Tibial artery (tissue), 4 donors: ENCODE results near the gene TRIM44.

Experiments
- DNase-seq, 2 donors: peaks; one replicate each; pipeline ENCODE4 v3.0.0-alpha.2; 2019
- H3K27ac ChIP-seq, 2 donors: fragments of 200-600 bp; sonication (generic) in 1 of 2; 1 replicate in 1 of 2; 2 replicates in 1 of 2; pipeline ENCODE4 v1.5.1; 2018 to 2019; ENCODE audit warnings: mild to moderate bottlenecking in 1 of 2
- H3K27me3 ChIP-seq, 2 donors: fragments of 200-600 bp; sonication (generic) in 1 of 2; one replicate each; pipeline versions ENCODE4 v1.5.1 to v1.6.0; 2016 to 2019
- H3K36me3 ChIP-seq, 3 donors: fragments of 200-600 bp; sonication (generic) in 2 of 3; one replicate each; pipeline ENCODE4 v1.5.1; 2016 to 2019; ENCODE audit warnings: mild to moderate bottlenecking in 2 of 3
- H3K4me1 ChIP-seq, 4 donors: fragments of 200-600 bp; sonication (generic) in 2 of 4; 1 replicate in 3 of 4; 2 replicates in 1 of 4; pipeline ENCODE4 v1.5.1; 2016 to 2019
- H3K4me3 ChIP-seq, 2 donors: fragments of 200-600 bp; sonication (generic) in 1 of 2; 1 replicate in 1 of 2; 2 replicates in 1 of 2; pipeline ENCODE4 v1.5.1; 2018 to 2019; ENCODE audit warnings: mild to moderate bottlenecking in 2 of 2
- H3K9me3 ChIP-seq, 3 donors: fragments of 200-600 bp; sonication (generic) in 1 of 3; one replicate each; pipeline ENCODE4 v1.5.1; 2016 to 2019
- intact Hi-C: fragments of 100-400 bp; cut with DNase I; formaldehyde crosslinking; loops from one replicate; pipeline ENCODE4 v1.15.0; 2023; ENCODE audit warnings: low total_unique reads
- TF ChIP-seq, protein P1 (sequence below), 2 experiments: fragments of 200-600 bp in 1 of 2; fragments of 450-650 bp in 1 of 2; IDR thresholded peaks; one replicate each; pipeline ENCODE4 v1.5.1; 2017 to 2019; ENCODE audit warnings: antibody characterized with exemption in 2 of 2, mild to moderate bottlenecking in 1 of 2, moderate library complexity in 1 of 2

Gene TRIM44

GRCh38 chr11:35798423-35798822 is 135.8 kb downstream of the TRIM44 start:
- Histone ChIP-seq H3K27ac (no peak overlapping the region), H3K36me3 (no peaks in the 10 kb centered on the region), H3K4me1 (peaks cover 0 to 5% (median 0%) of the 10 kb centered on the region in 4 donors), H3K4me3 (no peak overlapping the region), H3K9me3 (no peaks in the 10 kb centered on the region), H3K27me3 (no peaks in the 10 kb centered on the region)
- no peak for DNase-seq
- TF ChIP-seq, protein P1, sequence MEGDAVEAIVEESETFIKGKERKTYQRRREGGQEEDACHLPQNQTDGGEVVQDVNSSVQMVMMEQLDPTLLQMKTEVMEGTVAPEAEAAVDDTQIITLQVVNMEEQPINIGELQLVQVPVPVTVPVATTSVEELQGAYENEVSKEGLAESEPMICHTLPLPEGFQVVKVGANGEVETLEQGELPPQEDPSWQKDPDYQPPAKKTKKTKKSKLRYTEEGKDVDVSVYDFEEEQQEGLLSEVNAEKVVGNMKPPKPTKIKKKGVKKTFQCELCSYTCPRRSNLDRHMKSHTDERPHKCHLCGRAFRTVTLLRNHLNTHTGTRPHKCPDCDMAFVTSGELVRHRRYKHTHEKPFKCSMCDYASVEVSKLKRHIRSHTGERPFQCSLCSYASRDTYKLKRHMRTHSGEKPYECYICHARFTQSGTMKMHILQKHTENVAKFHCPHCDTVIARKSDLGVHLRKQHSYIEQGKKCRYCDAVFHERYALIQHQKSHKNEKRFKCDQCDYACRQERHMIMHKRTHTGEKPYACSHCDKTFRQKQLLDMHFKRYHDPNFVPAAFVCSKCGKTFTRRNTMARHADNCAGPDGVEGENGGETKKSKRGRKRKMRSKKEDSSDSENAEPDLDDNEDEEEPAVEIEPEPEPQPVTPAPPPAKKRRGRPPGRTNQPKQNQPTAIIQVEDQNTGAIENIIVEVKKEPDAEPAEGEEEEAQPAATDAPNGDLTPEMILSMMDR (IDR thresholded peaks at IDR 0.05): no peak
- intact Hi-C loops: no loop called here

DNA sequence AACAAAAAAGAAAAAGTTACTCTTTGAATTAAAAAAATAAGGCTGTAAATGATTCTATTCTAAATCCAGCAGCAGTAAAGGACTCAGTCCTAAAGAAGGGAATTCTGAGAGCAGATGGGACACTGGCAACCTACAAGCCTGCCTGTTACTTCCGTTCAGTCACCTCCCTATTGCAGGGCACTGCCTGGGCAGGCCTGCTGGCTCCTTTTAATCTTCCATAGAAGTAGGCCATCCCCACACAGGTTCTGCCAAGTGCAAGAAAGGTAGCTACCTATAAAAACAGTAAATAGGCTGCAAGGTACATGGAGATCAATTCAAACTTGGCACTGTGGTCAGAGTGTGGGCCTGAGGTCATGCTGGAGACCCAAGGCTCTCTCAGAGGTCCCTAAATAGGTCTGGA is 136.4 kb downstream of the TRIM44 start:
- Histone ChIP-seq H3K36me3 (no peaks in the 10 kb centered on the region), H3K4me3 (no peak overlapping the region), H3K27me3 (no peaks in the 10 kb centered on the region), H3K27ac (no peak overlapping the region), H3K4me1 (peaks cover 0 to 5% (median 0%) of the 10 kb centered on the region in 4 donors), H3K9me3 (no peaks in the 10 kb centered on the region)
- TF ChIP-seq, protein P1 (IDR thresholded peaks at IDR 0.05): no peak
- DNase-seq: no peak
- intact Hi-C loops: no loop called here

GRCh38 chr11:35799655-35800054 is 137.1 kb downstream of the TRIM44 start:
- DNase-seq: no peak
- TF ChIP-seq, protein P1 (IDR thresholded peaks at IDR 0.05): no peak
- no peaks in the 10 kb centered on the region for H3K36me3 ChIP-seq
- H3K27me3 ChIP-seq: no peaks in the 10 kb centered on the region
- H3K4me1 ChIP-seq: peaks cover 0 to 10% (median 0%) of the 10 kb centered on the region in 4 donors
- intact Hi-C loops: no loop called here
- no peaks in the 10 kb centered on the region for H3K9me3 ChIP-seq
- H3K27ac ChIP-seq: no peak overlapping the region
- no peak overlapping the region for H3K4me3 ChIP-seq

DNA sequence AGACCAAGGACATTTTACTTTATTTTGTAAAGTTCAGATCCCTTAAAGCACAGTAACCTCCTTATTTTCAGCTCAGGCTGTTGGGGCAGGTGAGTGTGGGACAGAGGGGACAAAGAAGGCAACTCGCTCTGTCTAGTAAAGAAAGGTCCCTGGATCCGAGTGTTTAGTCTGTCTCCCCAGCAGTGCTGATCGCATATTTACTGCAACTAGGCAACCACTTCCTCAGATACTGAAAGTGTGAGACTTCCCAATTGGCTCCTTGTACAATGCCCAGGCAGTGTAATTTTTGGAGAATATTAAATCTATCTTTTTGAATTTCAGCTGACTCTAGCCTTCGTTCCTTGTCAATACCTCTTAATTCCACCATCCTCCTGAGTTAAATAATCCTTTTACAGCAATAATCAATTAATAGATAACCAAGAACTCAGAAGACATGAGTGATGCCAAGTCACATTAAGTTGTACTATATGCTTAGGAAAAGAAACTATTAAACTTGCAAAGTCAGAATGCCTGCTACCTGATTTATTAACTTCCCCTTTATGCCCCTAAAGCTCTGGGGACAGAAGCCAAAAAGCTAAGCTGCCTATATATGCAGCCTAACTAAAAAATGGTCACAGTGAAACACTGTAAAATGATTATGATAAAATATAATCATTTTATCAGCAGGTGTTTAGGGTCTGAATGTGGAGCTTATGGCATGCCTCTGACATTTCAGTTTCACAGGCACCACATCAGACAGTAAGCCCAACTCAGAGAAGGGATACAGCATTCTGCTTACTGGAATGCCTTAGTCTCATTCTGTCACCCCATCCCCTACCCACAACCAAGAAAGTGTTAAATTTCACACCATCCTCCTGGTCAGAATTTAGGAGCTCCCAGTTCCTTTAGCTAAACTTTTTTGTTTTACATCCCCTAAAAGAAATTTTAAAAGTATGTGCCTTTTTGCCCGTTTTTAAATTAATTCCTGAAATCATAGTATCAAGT is 138.7 kb downstream of the TRIM44 start:
- TF ChIP-seq, protein P1 (IDR thresholded peaks at IDR 0.05): no peak
- H3K36me3 ChIP-seq: peaks cover 0 to under 1% (median 0%) of the 10 kb centered on the region in 3 donors
- peaks cover 0 to 15% (median 0%) of the 10 kb centered on the region in 4 donors for H3K4me1 ChIP-seq
- DNase-seq: no peak
- H3K27me3 ChIP-seq: no peaks in the 10 kb centered on the region
- no peak overlapping the region for H3K27ac ChIP-seq
- H3K9me3 ChIP-seq: no peaks in the 10 kb centered on the region
- H3K4me3 ChIP-seq: no peak overlapping the region
- intact Hi-C loops: no loop called here

GRCh38 chr11:35802221-35802620 is 139.6 kb downstream of the TRIM44 start:
- TF ChIP-seq, protein P1 (IDR thresholded peaks at IDR 0.05): no peak
- no peak for DNase-seq
- Histone ChIP-seq H3K36me3 (peaks cover 0 to 9% (median 0%) of the 10 kb centered on the region in 3 donors), H3K4me3 (no peak overlapping the region), H3K27me3 (no peaks in the 10 kb centered on the region), H3K27ac (no peak overlapping the region), H3K4me1 (peaks cover 0 to 15% (median 0%) of the 10 kb centered on the region in 4 donors), H3K9me3 (no peaks in the 10 kb centered on the region)
- intact Hi-C loops: no loop called here
